ENCODE results near the gene ASIC3.

Gene ASIC3

DNA sequence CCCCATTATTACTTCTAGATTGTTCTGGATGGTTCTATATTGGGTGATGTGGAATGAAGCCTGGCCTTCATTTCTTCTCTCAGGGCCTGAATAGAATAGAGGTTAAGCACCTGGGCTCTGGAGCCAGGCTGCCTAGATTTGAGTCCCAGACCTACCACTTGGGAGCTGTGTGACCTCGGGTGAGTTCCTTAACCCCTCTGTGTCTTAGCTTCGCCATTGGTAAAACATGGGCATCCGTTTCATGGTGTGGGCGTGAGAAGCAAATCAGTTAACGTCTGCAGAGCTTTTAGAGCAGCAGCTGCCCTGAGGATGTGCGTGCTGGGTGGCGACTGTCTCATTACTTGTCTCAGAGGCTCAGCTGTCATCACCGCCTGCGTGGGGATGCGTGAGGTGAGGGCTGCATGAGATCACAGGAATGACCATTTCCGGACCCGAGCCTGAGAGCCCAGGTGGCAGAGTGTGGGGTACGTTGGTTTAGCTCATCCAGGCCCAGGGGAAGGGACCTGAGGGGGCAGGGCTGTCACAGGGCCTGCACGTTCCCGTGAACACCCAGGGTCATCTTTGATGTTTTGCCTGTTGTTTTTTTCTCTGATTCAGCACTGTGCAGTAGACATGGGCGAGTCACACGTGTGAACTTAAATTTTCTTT is 47.6 kb downstream of the ASIC3 start:
- no peaks in the 10 kb centered on the region for H3K4me1 ChIP-seq (ENCODE audit: control insufficient read depth, low read depth, low read length)
- no peaks in the 10 kb centered on the region for H3K9me3 ChIP-seq (ENCODE audit: control insufficient read depth, low read depth, low read length)
- no peak overlapping the region for H3K9ac ChIP-seq (ENCODE audit: low read length)
- no peaks in the 10 kb centered on the region for H3K27me3 ChIP-seq (ENCODE audit: control insufficient read depth, insufficient read depth, low read length)
- H3K27ac ChIP-seq (ENCODE audit: low read length) = no peak overlapping the region
- H3K36me3 ChIP-seq (ENCODE audit: control insufficient read depth, low read depth, low read length) = no peaks in the 10 kb centered on the region
- H3K4me3 ChIP-seq (ENCODE audit: low read length) = no peak overlapping the region

DNA sequence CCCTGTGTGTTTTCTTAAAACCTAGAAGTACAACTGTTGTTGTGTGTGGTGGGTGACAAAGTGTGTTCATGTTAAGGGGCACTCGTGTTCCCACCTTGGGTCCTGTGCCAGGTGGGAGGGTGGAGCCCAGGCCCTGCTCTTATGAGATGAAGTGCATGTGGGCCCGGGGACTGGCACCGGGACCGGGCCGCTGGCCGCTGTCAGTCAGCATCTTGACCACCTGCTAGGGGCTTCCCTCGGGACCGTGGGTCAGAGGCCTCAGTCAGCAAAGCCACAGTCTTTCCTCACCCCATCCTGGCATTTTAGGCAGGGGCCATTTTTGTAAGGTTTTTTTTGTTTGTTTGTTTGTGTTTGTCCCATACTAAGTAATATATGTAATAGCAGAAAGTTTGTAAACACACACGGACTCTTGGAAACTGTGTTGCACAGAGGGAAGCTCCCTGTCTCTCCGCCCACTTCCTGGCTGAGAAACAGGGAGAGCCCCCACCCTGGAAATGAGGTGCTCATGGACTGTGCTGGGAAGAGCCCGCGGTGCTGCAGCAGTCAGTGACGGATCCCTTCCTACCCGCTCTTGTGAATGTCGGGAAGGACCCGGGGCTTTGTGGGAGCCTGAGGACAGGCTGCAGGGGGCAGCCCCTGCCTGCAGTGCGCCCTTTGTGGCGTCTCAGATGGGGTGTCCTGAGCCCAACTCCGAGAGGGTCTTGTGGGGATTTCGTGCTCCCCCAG is 51.3 kb downstream of the ASIC3 start:
- no peaks in the 10 kb centered on the region for H3K27me3 ChIP-seq (ENCODE audit: control insufficient read depth, insufficient read depth, low read length)
- no peak overlapping the region for H3K27ac ChIP-seq (ENCODE audit: low read length)
- no peaks in the 10 kb centered on the region for H3K36me3 ChIP-seq (ENCODE audit: control insufficient read depth, low read depth, low read length)
- H3K9ac ChIP-seq (ENCODE audit: low read length) = no peak overlapping the region
- no peak overlapping the region for H3K4me3 ChIP-seq (ENCODE audit: low read length)
- H3K4me1 ChIP-seq (ENCODE audit: control insufficient read depth, low read depth, low read length) = peaks cover 12% of the 10 kb centered on the region
- H3K9me3 ChIP-seq (ENCODE audit: control insufficient read depth, low read depth, low read length) = no peaks in the 10 kb centered on the region

DNA sequence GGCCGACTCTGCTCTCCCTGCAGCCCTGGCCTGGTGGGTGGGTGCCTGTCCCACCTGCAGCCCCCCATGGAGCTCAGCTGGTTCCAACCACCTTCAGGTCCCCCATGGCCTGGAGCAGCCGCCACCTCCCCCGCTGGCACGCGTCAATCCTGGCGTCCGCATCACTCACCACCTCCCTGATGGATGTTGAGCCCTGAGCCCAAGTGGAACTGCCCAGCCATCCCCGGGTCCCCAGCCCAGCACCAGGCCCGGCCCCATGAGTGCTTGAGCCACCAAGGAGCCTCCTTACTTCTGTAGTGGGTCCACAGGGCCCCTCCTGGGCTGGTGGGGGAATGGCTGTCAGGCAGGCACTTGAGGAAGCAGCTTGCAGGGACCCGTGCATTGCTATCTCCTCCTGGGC is 52.6 kb downstream of the ASIC3 start:
- Histone ChIP-seq H3K4me3 (ENCODE audit: low read length) (no peak overlapping the region), H3K4me1 (ENCODE audit: control insufficient read depth, low read depth, low read length) (peaks cover 18% of the 10 kb centered on the region), H3K27me3 (ENCODE audit: control insufficient read depth, insufficient read depth, low read length) (no peaks in the 10 kb centered on the region), H3K9ac (ENCODE audit: low read length) (no peak overlapping the region), H3K36me3 (ENCODE audit: control insufficient read depth, low read depth, low read length) (no peaks in the 10 kb centered on the region), H3K27ac (ENCODE audit: low read length) (no peak overlapping the region), H3K9me3 (ENCODE audit: control insufficient read depth, low read depth, low read length) (no peaks in the 10 kb centered on the region)

DNA sequence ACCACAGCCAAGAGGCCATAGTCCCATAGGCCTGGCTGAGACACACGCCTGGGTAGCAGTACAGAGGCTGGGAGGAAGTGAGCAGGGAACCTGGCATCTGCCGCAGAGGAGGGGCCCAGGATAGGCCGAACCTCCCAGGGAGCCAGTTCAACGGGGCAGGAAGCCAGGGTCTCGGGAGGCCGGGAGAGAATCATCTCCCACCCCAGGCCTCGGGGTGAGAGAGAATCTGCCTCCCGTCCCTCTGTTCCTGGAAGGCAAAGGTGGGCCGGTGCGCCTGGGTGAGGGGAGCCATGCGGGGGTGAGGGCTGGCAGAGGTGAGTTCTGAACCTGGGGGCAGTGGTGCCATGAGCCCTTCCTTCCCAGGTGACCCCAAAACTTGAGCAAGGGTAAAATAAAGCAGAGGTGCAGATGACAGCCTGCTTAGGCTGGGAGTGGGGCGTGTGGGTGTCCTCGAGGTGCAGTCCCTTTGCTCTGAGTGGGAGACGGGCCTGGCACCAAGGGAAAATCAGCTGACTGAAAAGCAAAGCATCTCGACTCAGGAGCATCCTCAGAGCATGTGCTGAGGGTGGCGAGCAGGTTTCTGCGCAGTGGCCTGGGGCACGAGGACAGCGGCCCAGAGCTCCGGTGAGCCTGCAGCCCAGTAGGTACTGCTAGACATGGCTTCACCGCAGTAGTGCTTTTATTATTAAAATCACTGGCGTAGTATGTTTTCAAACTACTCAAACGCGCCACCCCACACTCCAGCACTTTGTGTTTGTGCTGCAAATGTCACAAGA is 53.5 kb downstream of the ASIC3 start:
- Histone ChIP-seq H3K9ac (ENCODE audit: low read length) (no peak overlapping the region), H3K36me3 (ENCODE audit: control insufficient read depth, low read depth, low read length) (no peaks in the 10 kb centered on the region)

More for the DNA sequence above, 53.5 kb downstream of the ASIC3 start:
- H3K9me3 ChIP-seq (ENCODE audit: control insufficient read depth, low read depth, low read length) = no peaks in the 10 kb centered on the region
- no peak overlapping the region for H3K4me3 ChIP-seq (ENCODE audit: low read length)
- H3K27ac ChIP-seq (ENCODE audit: low read length) = no peak overlapping the region
- H3K4me1 ChIP-seq (ENCODE audit: control insufficient read depth, low read depth, low read length) = peaks cover 18% of the 10 kb centered on the region
- H3K27me3 ChIP-seq (ENCODE audit: control insufficient read depth, insufficient read depth, low read length) = no peaks in the 10 kb centered on the region
